Panc1 (cell line): ENCODE data around the gene KCNAB3.

ENCODE experiments used
- CTCF ChIP-seq: fragments of 450-650 bp; IDR thresholded peaks from 2 replicates; pipeline ENCODE4 v1.5.1; 2017; ENCODE audit warnings: mild to moderate bottlenecking
- POLR2AphosphoS5 ChIP-seq: IDR thresholded peaks from 2 replicates; pipeline ENCODE4 v1.6.1; 2012; ENCODE audit warnings: mild to moderate bottlenecking, low read depth, low read length, moderate library complexity

- TF ChIP-seq CTCF, result no peak
- TF ChIP-seq POLR2AphosphoS5, result peak; percentile 38
Observed at GRCh38 chr17:7915611-7916384, 13.9 kb downstream of the KCNAB3 start, which contains the start of gene RNF227.
